Measurements from ENCODE around the gene AHRR. TPM values are rescaled to one million over a fixed set of nuclear protein-coding genes. Genes with fewer than 3 reads are reported as not detected.
"Not testable (repeated sequence)": the region's sequence is repeated elsewhere in the genome, so short reads cannot be mapped to it uniquely, and the experiment has no call there.

The AHRR gene
- total RNA-seq, 1 experiment from 2014 or later = 1.3 TPM

GRCh38 chr5:473551-474192 is 152.2 kb downstream of the AHRR start:
- peak overlapping the region; percentile 83 for H3K4me3 Mint-ChIP-seq (ENCODE audit: low read depth, unreplicated experiment)
- intact Hi-C loops (cut with micrococcal nuclease; ENCODE audit: unreplicated experiment) = no loop called here
- peak; percentile 35 for DNase-seq
- TF ChIP-seq CTCF (IDR thresholded peaks at IDR 0.05; ENCODE audit: unreplicated experiment) = no peak
- CTCF ChIA-PET = interaction anchor here (0.9 kb wide), 2 partner anchors 15 to 49 kb away, joined by 4 to 10 read pairs; no protein-coding TSS in a partner anchor
- no TSS peak for BruUV-seq (replicated peaks)
- no peak overlapping the region for H3K27ac Mint-ChIP-seq (ENCODE audit: unreplicated experiment)
- H3K9me3 Mint-ChIP-seq (ENCODE audit: low read depth, unreplicated experiment) = no peaks in the 10 kb centered on the region
- H3K36me3 Mint-ChIP-seq (ENCODE audit: insufficient read depth, unreplicated experiment) = peaks cover 48% of the 10 kb centered on the region
- H3K4me1 Mint-ChIP-seq (ENCODE audit: low read depth, unreplicated experiment) = no peaks in the 10 kb centered on the region
- peaks cover 53% of the 10 kb centered on the region for H3K27me3 Mint-ChIP-seq (ENCODE audit: unreplicated experiment)

- H3K9me3 Mint-ChIP-seq (ENCODE audit: low read depth, unreplicated experiment); DNase-seq; intact Hi-C loops (cut with micrococcal nuclease; ENCODE audit: unreplicated experiment); H3K4me1 Mint-ChIP-seq (ENCODE audit: low read depth, unreplicated experiment); BruUV-seq (replicated peaks); H3K27ac Mint-ChIP-seq (ENCODE audit: unreplicated experiment): not testable (repeated sequence)
- CTCF ChIA-PET = interaction anchor here (0.9 kb wide), 2 partner anchors 14 to 49 kb away, joined by 4 to 10 read pairs; no protein-coding TSS in a partner anchor
- Mint-ChIP-seq H3K27me3 (ENCODE audit: unreplicated experiment) (peaks cover 55% of the 10 kb centered on the region), H3K4me3 (ENCODE audit: low read depth, unreplicated experiment) (peak overlapping the region; percentile 83), H3K36me3 (ENCODE audit: insufficient read depth, unreplicated experiment) (peaks cover 50% of the 10 kb centered on the region)
Measured at GRCh38 chr5:474232-474839, 152.8 kb downstream of the AHRR start.

- BruUV-seq (replicated peaks) = no TSS peak
- TF ChIP-seq CTCF (IDR thresholded peaks at IDR 0.05; ENCODE audit: unreplicated experiment) = no peak
- no peaks in the 10 kb centered on the region for H3K4me1 Mint-ChIP-seq (ENCODE audit: low read depth, unreplicated experiment)
- peak overlapping the region; percentile 68 for H3K4me3 Mint-ChIP-seq (ENCODE audit: low read depth, unreplicated experiment)
- no peak overlapping the region for H3K27ac Mint-ChIP-seq (ENCODE audit: unreplicated experiment)
- no peak for DNase-seq
- intact Hi-C loops (cut with micrococcal nuclease; ENCODE audit: unreplicated experiment) = no loop called here
- CTCF ChIA-PET = interaction anchor here (0.9 kb wide), 1 partner anchor 13 kb away, joined by 4 read pairs; no protein-coding TSS in a partner anchor
- H3K9me3 Mint-ChIP-seq (ENCODE audit: low read depth, unreplicated experiment) = no peaks in the 10 kb centered on the region
- peaks cover 55% of the 10 kb centered on the region for H3K27me3 Mint-ChIP-seq (ENCODE audit: unreplicated experiment)
- H3K36me3 Mint-ChIP-seq (ENCODE audit: insufficient read depth, unreplicated experiment) = peaks cover 48% of the 10 kb centered on the region
Measured at GRCh38 chr5:474840-475661, 153.5 kb downstream of the AHRR start.

GRCh38 chr5:475704-476101 is 154.2 kb downstream of the AHRR start:
- Mint-ChIP-seq H3K27ac (ENCODE audit: unreplicated experiment) (no peak overlapping the region), H3K27me3 (ENCODE audit: unreplicated experiment) (peaks cover 55% of the 10 kb centered on the region), H3K4me3 (ENCODE audit: low read depth, unreplicated experiment) (peak overlapping the region; percentile 68), H3K4me1 (ENCODE audit: low read depth, unreplicated experiment) (no peaks in the 10 kb centered on the region), H3K9me3 (ENCODE audit: low read depth, unreplicated experiment) (no peaks in the 10 kb centered on the region), H3K36me3 (ENCODE audit: insufficient read depth, unreplicated experiment) (peaks cover 46% of the 10 kb centered on the region)
- BruUV-seq (replicated peaks) = no TSS peak
- intact Hi-C loops (cut with micrococcal nuclease; ENCODE audit: unreplicated experiment) = no loop called here
- DNase-seq = no peak
- TF ChIP-seq CTCF (IDR thresholded peaks at IDR 0.05; ENCODE audit: unreplicated experiment) = no peak
- CTCF ChIA-PET = no interaction called here

Data from Calu3 (cell line).